OCI-LY1 (cell line): ENCODE measurements around the gene KCTD1.

Experiments used
- H2AFZ ChIP-seq: fragments of 200-600 bp; sonication (generic), shearing (Covaris generic); 2 replicates; pipeline ENCODE4 v1.6.0; 2014; ENCODE audit warnings: antibody characterized with exemption, mild to moderate bottlenecking, low read length
- H3F3A ChIP-seq: fragments of 200-600 bp; sonication (generic), shearing (Covaris generic); 2 replicates; pipeline ENCODE4 v1.6.0; 2014; ENCODE audit warnings: mild to moderate bottlenecking, antibody characterized with exemption, low read length, moderate library complexity; ENCODE audit not compliant: insufficient read depth
- H3K27ac ChIP-seq: fragments of 200-600 bp; sonication (generic); 2 replicates; pipeline ENCODE4 v1.5.1; 2014; ENCODE audit warnings: low read length, mixed run types, mild to moderate bottlenecking, low read depth; ENCODE audit not compliant: poor library complexity, severe bottlenecking
- H3K27me3 ChIP-seq: fragments of 200-600 bp; sonication (generic); 2 replicates; pipeline ENCODE4 v1.6.0; 2014; ENCODE audit warnings: antibody characterized with exemption, mild to moderate bottlenecking, low read length, moderate library complexity; ENCODE audit not compliant: insufficient read depth
- H3K36me3 ChIP-seq: fragments of 200-600 bp; sonication (generic); 2 replicates; pipeline ENCODE4 v1.6.1; 2014; ENCODE audit warnings: mild to moderate bottlenecking, antibody characterized with exemption, low read length, moderate library complexity, mixed read lengths; ENCODE audit not compliant: insufficient read depth
- H3K4me1 ChIP-seq: fragments of 200-600 bp; sonication (generic); 2 replicates; pipeline ENCODE4 v1.5.1; 2014; ENCODE audit warnings: mild to moderate bottlenecking, low read length, moderate library complexity; ENCODE audit not compliant: insufficient read depth, severe bottlenecking
- H3K4me2 ChIP-seq: fragments of 200-600 bp; sonication (generic), shearing (Covaris generic); 2 replicates; pipeline ENCODE4 v1.6.1; 2014; ENCODE audit warnings: low read length
- H3K4me3 ChIP-seq: fragments of 200-600 bp; sonication (generic); 2 replicates; pipeline ENCODE4 v1.5.1; 2014; ENCODE audit warnings: low read length, low read depth, mild to moderate bottlenecking, mixed read lengths; ENCODE audit not compliant: poor library complexity, severe bottlenecking
- H3K79me2 ChIP-seq: fragments of 200-600 bp; shearing (Covaris generic); 2 replicates; pipeline ENCODE4 v1.6.1; 2016; ENCODE audit warnings: mixed run types, low read length, mixed read lengths; ENCODE audit not compliant: insufficient read depth
- H3K9ac ChIP-seq: fragments of 200-600 bp; sonication (generic), shearing (Covaris generic); 2 replicates; pipeline ENCODE4 v1.6.1; 2014; ENCODE audit warnings: mild to moderate bottlenecking, low read length, mixed read lengths
- H3K9me2 ChIP-seq: fragments of 200-600 bp; sonication (generic), shearing (Covaris generic); 2 replicates; pipeline ENCODE4 v1.6.1; 2014; ENCODE audit warnings: low read depth, mild to moderate bottlenecking, low read length, mixed read lengths
- H3K9me3 ChIP-seq: fragments of 200-600 bp; shearing (Covaris generic); 2 replicates; pipeline ENCODE4 v1.6.1; 2014; ENCODE audit warnings: low read length, mixed read lengths
- H4K20me1 ChIP-seq: fragments of 200-600 bp; sonication (generic), shearing (Covaris generic); 2 replicates; pipeline ENCODE4 v1.6.0; 2016; ENCODE audit warnings: mild to moderate bottlenecking, low read length; ENCODE audit not compliant: insufficient read depth
- CTCF ChIP-seq: fragments of 200-600 bp; sonication (generic), shearing (Covaris generic); IDR thresholded peaks from 2 replicates; pipeline ENCODE4 v1.5.1; 2017; ENCODE audit warnings: mild to moderate bottlenecking, antibody characterized with exemption, low read length, moderate library complexity, mixed read lengths
- EZH2 ChIP-seq: fragments of 200-600 bp; sonication (generic), shearing (Covaris generic); IDR thresholded peaks from 2 replicates; pipeline ENCODE4 v1.8.0; 2017; ENCODE audit warnings: borderline replicate concordance, mixed run types, mild to moderate bottlenecking, antibody characterized with exemption, low read length, moderate library complexity, mixed read lengths

Gene KCTD1

DNA sequence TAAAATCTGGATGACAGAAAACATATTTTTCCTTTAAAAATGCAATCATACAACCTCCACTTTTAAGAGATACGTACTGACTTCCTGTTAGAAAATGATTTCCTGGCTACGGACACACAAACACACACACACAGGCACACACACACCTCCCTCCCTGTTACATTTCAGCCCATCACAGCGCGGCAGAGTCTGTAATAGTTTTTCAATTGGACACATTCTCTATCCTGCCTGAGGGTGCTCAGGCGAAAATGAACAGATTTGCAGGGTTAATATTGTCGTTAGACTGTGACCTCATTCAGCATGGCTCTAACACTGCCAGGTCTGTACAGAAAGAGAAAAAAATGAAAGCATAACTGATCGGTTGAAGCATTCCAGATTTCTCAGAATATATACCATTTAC is 45.0 kb downstream of the KCTD1 start:
- Histone ChIP-seq H3K9me3 (no peaks in the 10 kb centered on the region), H3F3A (no peaks in the 10 kb centered on the region), H3K9me2 (no peaks in the 10 kb centered on the region), H2AFZ (no peak overlapping the region), H3K27ac (no peak overlapping the region), H3K4me2 (no peak overlapping the region), H3K4me3 (no peak overlapping the region), H3K4me1 (no peaks in the 10 kb centered on the region), H3K36me3 (no peaks in the 10 kb centered on the region), H4K20me1 (no peaks in the 10 kb centered on the region), H3K9ac (no peak overlapping the region), H3K79me2 (no peaks in the 10 kb centered on the region), H3K27me3 (no peaks in the 10 kb centered on the region)
- no peak for TF ChIP-seq EZH2
- TF ChIP-seq CTCF: no peak

- Histone ChIP-seq H3K9me3 (no peaks in the 10 kb centered on the region), H2AFZ (no peak overlapping the region), H3K4me2 (no peak overlapping the region), H3K4me1 (no peaks in the 10 kb centered on the region), H3K79me2 (no peaks in the 10 kb centered on the region), H3K27ac (no peak overlapping the region), H3K4me3 (no peak overlapping the region), H3K9ac (no peak overlapping the region), H3F3A (no peaks in the 10 kb centered on the region), H4K20me1 (no peaks in the 10 kb centered on the region), H3K9me2 (no peaks in the 10 kb centered on the region), H3K27me3 (no peaks in the 10 kb centered on the region), H3K36me3 (no peaks in the 10 kb centered on the region)
- TF ChIP-seq EZH2 (no peak), CTCF (no peak)
These were observed 45.5 kb downstream of the KCTD1 start for GRCh38 chr18:26502823-26503222.

DNA sequence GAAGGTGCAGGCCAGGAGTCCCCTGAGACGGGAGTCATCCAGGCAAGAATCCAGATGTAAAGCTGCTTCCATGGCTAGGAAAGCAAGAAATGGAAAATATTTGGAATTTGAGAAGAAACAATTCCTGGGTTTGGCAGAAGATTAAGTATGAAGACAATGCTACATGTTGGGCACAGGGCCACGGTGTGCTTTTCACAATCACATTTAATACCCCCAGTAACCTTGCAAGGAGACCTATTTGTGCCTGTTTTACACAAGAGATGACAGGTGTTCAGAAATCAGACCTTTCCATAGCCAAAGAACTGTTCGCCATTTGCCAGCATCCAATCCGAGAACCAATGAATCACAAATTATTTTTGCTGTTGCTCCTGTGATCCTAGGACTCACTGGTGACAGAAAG is 50.5 kb downstream of the KCTD1 start:
- Histone ChIP-seq H3K36me3 (no peaks in the 10 kb centered on the region), H2AFZ (no peak overlapping the region), H3K27ac (no peak overlapping the region), H3K9me3 (no peaks in the 10 kb centered on the region), H3K4me1 (no peaks in the 10 kb centered on the region), H3K27me3 (no peaks in the 10 kb centered on the region), H4K20me1 (no peaks in the 10 kb centered on the region), H3K4me2 (no peak overlapping the region), H3K9me2 (no peaks in the 10 kb centered on the region), H3K9ac (no peak overlapping the region), H3K79me2 (no peaks in the 10 kb centered on the region), H3F3A (no peaks in the 10 kb centered on the region), H3K4me3 (no peak overlapping the region)
- TF ChIP-seq EZH2 (no peak), CTCF (no peak)
